Measurements from ENCODE around the gene ATRNL1.
"Not testable (repeated sequence)": the region's sequence is repeated elsewhere in the genome, so short reads cannot be mapped to it uniquely, and the experiment has no call there.

ATRNL1 gene

GRCh38 chr10:115514895-115515294, 421.7 kb downstream of the ATRNL1 start:
- H3K9me3 ChIP-seq (ENCODE audit: control insufficient read depth, low read length) = no peaks in the 10 kb centered on the region
- H3K4me3 ChIP-seq (ENCODE audit: extremely low read depth, insufficient read depth, low read length, poor library complexity, severe bottlenecking) = no peak overlapping the region
- no peak overlapping the region for H3K27ac ChIP-seq (ENCODE audit: low read depth, low read length, severe bottlenecking)
- no peaks in the 10 kb centered on the region for H3K4me1 ChIP-seq (ENCODE audit: control insufficient read depth, insufficient read depth, low read length, poor library complexity, severe bottlenecking)
- no peaks in the 10 kb centered on the region for H3K36me3 ChIP-seq (ENCODE audit: control insufficient read depth, insufficient read depth, low read length)
- WGBS, 2 experiments (ENCODE audit: insufficient coverage in 2 of 2) = no CpG with 5 or more reads among the region's 2 CpGs

GRCh38 chr10:115525141-115525540, 432.0 kb downstream of the ATRNL1 start:
- no peaks in the 10 kb centered on the region for H3K9me3 ChIP-seq (ENCODE audit: control insufficient read depth, low read length)
- 95 to 100% methylated on average over 2 of the region's 5 CpGs for WGBS, 2 experiments (ENCODE audit: insufficient coverage in 2 of 2)
- no peak overlapping the region for H3K4me3 ChIP-seq (ENCODE audit: extremely low read depth, insufficient read depth, low read length, poor library complexity, severe bottlenecking)
- no peaks in the 10 kb centered on the region for H3K36me3 ChIP-seq (ENCODE audit: control insufficient read depth, insufficient read depth, low read length)
- H3K27ac ChIP-seq (ENCODE audit: low read depth, low read length, severe bottlenecking) = no peak overlapping the region
- H3K4me1 ChIP-seq (ENCODE audit: control insufficient read depth, insufficient read depth, low read length, poor library complexity, severe bottlenecking) = no peaks in the 10 kb centered on the region

- H3K4me1 ChIP-seq (ENCODE audit: control insufficient read depth, insufficient read depth, low read length, poor library complexity, severe bottlenecking); H3K27ac ChIP-seq (ENCODE audit: low read depth, low read length, severe bottlenecking); H3K36me3 ChIP-seq (ENCODE audit: control insufficient read depth, insufficient read depth, low read length); H3K4me3 ChIP-seq (ENCODE audit: extremely low read depth, insufficient read depth, low read length, poor library complexity, severe bottlenecking); H3K9me3 ChIP-seq (ENCODE audit: control insufficient read depth, low read length): not testable (repeated sequence)
These were observed 434.5 kb downstream of the ATRNL1 start for GRCh38 chr10:115527682-115528081.

GRCh38 chr10:115536401-115536800, 443.2 kb downstream of the ATRNL1 start:
- not testable (repeated sequence) for H3K4me1 ChIP-seq (ENCODE audit: control insufficient read depth, insufficient read depth, low read length, poor library complexity, severe bottlenecking); H3K36me3 ChIP-seq (ENCODE audit: control insufficient read depth, insufficient read depth, low read length); H3K27ac ChIP-seq (ENCODE audit: low read depth, low read length, severe bottlenecking); H3K4me3 ChIP-seq (ENCODE audit: extremely low read depth, insufficient read depth, low read length, poor library complexity, severe bottlenecking); H3K9me3 ChIP-seq (ENCODE audit: control insufficient read depth, low read length)
- 83 to 98% methylated on average over 2 to 6 of the region's 18 CpGs for WGBS, 2 experiments (ENCODE audit: insufficient coverage in 2 of 2)

- Histone ChIP-seq H3K27ac (ENCODE audit: low read depth, low read length, severe bottlenecking) (no peak overlapping the region), H3K9me3 (ENCODE audit: control insufficient read depth, low read length) (no peaks in the 10 kb centered on the region), H3K4me1 (ENCODE audit: control insufficient read depth, insufficient read depth, low read length, poor library complexity, severe bottlenecking) (no peaks in the 10 kb centered on the region), H3K4me3 (ENCODE audit: extremely low read depth, insufficient read depth, low read length, poor library complexity, severe bottlenecking) (no peak overlapping the region), H3K36me3 (ENCODE audit: control insufficient read depth, insufficient read depth, low read length) (no peaks in the 10 kb centered on the region)
These were observed 446.1 kb downstream of the ATRNL1 start for GRCh38 chr10:115539142-115539762.

- no peak overlapping the region for H3K4me3 ChIP-seq (ENCODE audit: extremely low read depth, insufficient read depth, low read length, poor library complexity, severe bottlenecking)
- WGBS, 2 experiments (ENCODE audit: insufficient coverage in 2 of 2) = 0% methylated on average over 1 of the region's 3 CpGs; no CpG with 5 or more reads in 1 of the 2 experiments
- H3K4me1 ChIP-seq (ENCODE audit: control insufficient read depth, insufficient read depth, low read length, poor library complexity, severe bottlenecking) = no peaks in the 10 kb centered on the region
- no peak overlapping the region for H3K27ac ChIP-seq (ENCODE audit: low read depth, low read length, severe bottlenecking)
- H3K9me3 ChIP-seq (ENCODE audit: control insufficient read depth, low read length) = no peaks in the 10 kb centered on the region
- no peaks in the 10 kb centered on the region for H3K36me3 ChIP-seq (ENCODE audit: control insufficient read depth, insufficient read depth, low read length)
These were observed 462.8 kb downstream of the ATRNL1 start for GRCh38 chr10:115555887-115556402.

- WGBS, 2 experiments (ENCODE audit: insufficient coverage in 2 of 2) = 39% methylated on average over 2 of the region's 3 CpGs; no CpG with 5 or more reads in 1 of the 2 experiments
- no peaks in the 10 kb centered on the region for H3K4me1 ChIP-seq (ENCODE audit: control insufficient read depth, insufficient read depth, low read length, poor library complexity, severe bottlenecking)
- no peaks in the 10 kb centered on the region for H3K36me3 ChIP-seq (ENCODE audit: control insufficient read depth, insufficient read depth, low read length)
- H3K4me3 ChIP-seq (ENCODE audit: extremely low read depth, insufficient read depth, low read length, poor library complexity, severe bottlenecking) = no peak overlapping the region
- H3K9me3 ChIP-seq (ENCODE audit: control insufficient read depth, low read length) = no peaks in the 10 kb centered on the region
- H3K27ac ChIP-seq (ENCODE audit: low read depth, low read length, severe bottlenecking) = no peak overlapping the region
These were observed 465.1 kb downstream of the ATRNL1 start for GRCh38 chr10:115558252-115558651.

GRCh38 chr10:115566867-115567266, 473.7 kb downstream of the ATRNL1 start:
- no peaks in the 10 kb centered on the region for H3K9me3 ChIP-seq (ENCODE audit: control insufficient read depth, low read length)
- H3K36me3 ChIP-seq (ENCODE audit: control insufficient read depth, insufficient read depth, low read length) = no peaks in the 10 kb centered on the region
- no peak overlapping the region for H3K27ac ChIP-seq (ENCODE audit: low read depth, low read length, severe bottlenecking)
- H3K4me1 ChIP-seq (ENCODE audit: control insufficient read depth, insufficient read depth, low read length, poor library complexity, severe bottlenecking) = no peaks in the 10 kb centered on the region
- no CpG with 5 or more reads among the region's 2 CpGs for WGBS, 2 experiments (ENCODE audit: insufficient coverage in 2 of 2)
- H3K4me3 ChIP-seq (ENCODE audit: extremely low read depth, insufficient read depth, low read length, poor library complexity, severe bottlenecking) = no peak overlapping the region

GRCh38 chr10:115572740-115573455, 479.7 kb downstream of the ATRNL1 start:
- H3K36me3 ChIP-seq (ENCODE audit: control insufficient read depth, insufficient read depth, low read length) = no peaks in the 10 kb centered on the region
- H3K9me3 ChIP-seq (ENCODE audit: control insufficient read depth, low read length) = no peaks in the 10 kb centered on the region
- H3K4me1 ChIP-seq (ENCODE audit: control insufficient read depth, insufficient read depth, low read length, poor library complexity, severe bottlenecking) = no peaks in the 10 kb centered on the region
- 31 to 54% methylated on average over 3 to 6 of the region's 7 CpGs for WGBS, 2 experiments (ENCODE audit: insufficient coverage in 2 of 2)
- H3K4me3 ChIP-seq (ENCODE audit: extremely low read depth, insufficient read depth, low read length, poor library complexity, severe bottlenecking) = no peak overlapping the region
- no peak overlapping the region for H3K27ac ChIP-seq (ENCODE audit: low read depth, low read length, severe bottlenecking)

- Histone ChIP-seq H3K9me3 (ENCODE audit: control insufficient read depth, low read length) (no peaks in the 10 kb centered on the region), H3K4me1 (ENCODE audit: control insufficient read depth, insufficient read depth, low read length, poor library complexity, severe bottlenecking) (no peaks in the 10 kb centered on the region), H3K36me3 (ENCODE audit: control insufficient read depth, insufficient read depth, low read length) (no peaks in the 10 kb centered on the region), H3K27ac (ENCODE audit: low read depth, low read length, severe bottlenecking) (no peak overlapping the region), H3K4me3 (ENCODE audit: extremely low read depth, insufficient read depth, low read length, poor library complexity, severe bottlenecking) (no peak overlapping the region)
- no CpG with 5 or more reads among the region's 1 CpG for WGBS, 2 experiments (ENCODE audit: insufficient coverage in 2 of 2)
These were observed 487.1 kb downstream of the ATRNL1 start for GRCh38 chr10:115580239-115580638.

GRCh38 chr10:115593060-115593459, 499.9 kb downstream of the ATRNL1 start:
- H3K4me3 ChIP-seq (ENCODE audit: extremely low read depth, insufficient read depth, low read length, poor library complexity, severe bottlenecking) = no peak overlapping the region
- H3K36me3 ChIP-seq (ENCODE audit: control insufficient read depth, insufficient read depth, low read length) = no peaks in the 10 kb centered on the region
- no peak overlapping the region for H3K27ac ChIP-seq (ENCODE audit: low read depth, low read length, severe bottlenecking)
- no peaks in the 10 kb centered on the region for H3K4me1 ChIP-seq (ENCODE audit: control insufficient read depth, insufficient read depth, low read length, poor library complexity, severe bottlenecking)
- H3K9me3 ChIP-seq (ENCODE audit: control insufficient read depth, low read length) = no peaks in the 10 kb centered on the region
- 85 to 100% methylated on average over 1 to 2 of the region's 2 CpGs for WGBS, 2 experiments (ENCODE audit: insufficient coverage in 2 of 2)

Measured in mesodermal cell (in vitro differentiated cells).